Measurements from ENCODE around the gene RHAG.
"Not testable (repeated sequence)": the region's sequence is repeated elsewhere in the genome, so short reads cannot be mapped to it uniquely, and the experiment has no call there.

The RHAG gene

DNA sequence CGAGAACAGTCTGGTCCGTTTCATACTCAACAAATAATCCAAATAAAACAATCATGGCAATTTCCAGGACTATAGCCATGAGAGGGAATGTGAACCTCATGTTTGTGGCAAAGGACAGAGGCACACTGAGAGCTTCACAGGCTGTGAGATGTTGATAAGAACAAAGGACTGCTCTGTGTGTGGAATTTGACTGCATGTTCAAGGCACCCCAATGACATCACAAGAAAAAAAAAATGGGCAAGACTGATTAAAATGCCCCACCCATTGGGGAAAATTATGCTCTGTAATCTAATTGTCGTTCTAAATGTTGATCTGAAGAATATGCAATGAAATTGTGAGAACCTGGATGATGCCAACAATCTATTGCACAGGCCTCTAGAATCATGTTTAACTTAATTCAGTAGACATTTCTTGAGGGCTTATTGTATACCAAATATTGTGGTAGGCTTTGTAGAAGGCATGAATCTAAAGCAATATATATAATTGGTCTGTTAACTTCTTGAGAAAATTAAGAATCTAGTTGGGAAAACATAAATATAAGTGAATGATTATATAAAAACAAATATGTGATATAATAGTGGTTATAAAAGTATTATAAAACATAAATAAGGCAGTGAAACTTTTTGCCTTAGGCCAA lies at the start of gene RHAG:
Gene RHAG (minus strand): TSS at position 127 of the 637 bp plus-strand sequence. CDS start 27 bp downstream, at position 100.
- DNase-seq (ENCODE audit: low read depth in 2 of 2), result no peak

DNA sequence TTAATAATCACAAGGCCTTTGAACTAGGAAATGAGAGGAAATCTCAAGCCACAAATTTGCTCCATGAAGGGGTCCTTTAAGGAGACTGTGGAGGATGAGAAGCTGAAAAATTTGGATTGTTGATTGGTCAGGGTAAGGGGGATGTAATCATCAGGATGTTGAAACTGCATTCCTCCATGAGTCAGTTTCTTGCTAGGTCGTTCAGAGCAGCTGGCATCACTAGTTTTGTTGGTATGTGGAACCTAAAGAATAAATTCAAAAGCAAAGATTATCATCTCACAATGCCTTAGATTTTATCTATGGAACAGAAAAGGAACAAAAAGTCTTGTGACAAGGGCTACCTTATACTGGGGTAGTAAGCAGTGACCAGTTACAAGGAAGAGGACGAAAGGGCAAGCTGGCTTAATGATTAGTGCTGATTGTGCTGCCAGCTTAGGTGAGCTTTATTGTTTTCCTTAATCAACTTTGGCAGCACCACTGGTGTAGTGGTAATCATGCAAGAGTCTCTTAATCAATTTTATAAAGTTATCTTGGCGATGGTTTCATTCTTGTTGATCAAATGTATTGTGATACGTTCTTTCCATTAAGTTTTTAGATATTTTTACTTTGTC lies 40.1 kb upstream of the RHAG start:
- no peak for DNase-seq (ENCODE audit: low read depth in 2 of 2)

DNA sequence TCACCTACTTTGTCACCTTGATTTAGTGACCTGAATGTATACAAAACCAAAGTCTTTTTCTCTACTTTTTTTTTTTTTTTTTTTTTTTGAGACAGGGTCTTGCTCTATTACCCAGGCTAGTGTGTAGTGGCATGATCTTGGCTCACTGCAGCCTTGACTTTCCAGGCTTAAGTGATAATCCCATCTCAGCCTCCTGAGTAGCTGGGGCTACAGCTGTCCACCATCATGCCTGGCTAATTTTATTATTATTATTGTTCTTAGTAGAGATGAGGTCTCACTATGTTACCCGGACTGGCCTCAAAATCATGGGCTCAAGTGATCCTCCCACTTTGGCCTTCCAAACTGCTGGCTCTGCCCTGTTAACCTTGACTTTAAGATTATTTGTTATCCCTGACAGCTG lies 39.2 kb upstream of the RHAG start:
- DNase-seq (ENCODE audit: low read depth in 2 of 2), result no peak

- no peak for DNase-seq (ENCODE audit: low read depth in 2 of 2)
Observed at GRCh38 chr6:49668083-49668511, 31.5 kb upstream of the RHAG start.

DNA sequence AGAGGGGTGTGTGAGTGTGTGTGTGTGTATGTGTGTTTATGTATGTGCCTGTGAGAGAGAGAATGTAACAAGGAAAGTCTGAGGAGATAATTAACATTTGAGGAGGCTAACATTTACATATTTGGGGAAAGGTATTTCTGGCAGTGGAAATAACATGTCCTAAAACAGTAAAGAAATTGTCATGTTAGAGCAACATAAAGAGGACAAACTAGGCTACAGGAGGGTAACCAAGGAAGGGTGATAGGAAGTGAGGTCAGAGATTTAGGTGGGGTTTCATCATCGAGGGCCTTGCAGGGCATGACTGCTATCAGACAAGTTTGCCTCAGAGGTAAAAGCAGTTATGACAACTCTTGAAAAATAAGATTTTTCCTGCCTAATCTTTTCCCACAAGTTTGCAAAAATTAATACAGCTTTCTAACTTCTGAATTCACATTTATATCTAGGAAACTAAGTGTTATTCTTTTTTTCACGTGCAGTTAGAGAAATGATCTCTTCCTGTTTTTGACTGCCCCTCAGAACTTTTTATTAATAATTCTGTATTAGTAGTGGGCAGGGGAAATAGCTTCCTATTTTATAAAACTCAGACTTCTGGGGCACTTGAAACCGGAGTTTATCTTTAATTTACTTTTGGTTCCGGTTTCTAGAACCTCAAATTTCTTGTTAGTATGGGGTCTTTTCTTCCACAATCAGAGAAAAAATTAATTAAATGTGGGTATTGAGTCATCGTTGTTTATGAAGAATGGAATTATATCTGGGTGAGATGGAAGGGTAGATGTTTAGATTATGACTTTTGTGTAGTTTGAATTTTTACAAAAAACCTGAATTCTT lies 30.5 kb upstream of the RHAG start:
- DNase-seq (ENCODE audit: low read depth in 2 of 2), result no peak

- DNase-seq (ENCODE audit: low read depth in 2 of 2), result no peak
Observed at GRCh38 chr6:49666480-49666879, 29.8 kb upstream of the RHAG start.

GRCh38 chr6:49664817-49665216 lies 28.2 kb upstream of the RHAG start:
- DNase-seq (ENCODE audit: low read depth in 2 of 2), result no peak

- not testable (repeated sequence) for DNase-seq (ENCODE audit: low read depth in 2 of 2)
Observed at GRCh38 chr6:49664054-49664453, 27.4 kb upstream of the RHAG start.

DNA sequence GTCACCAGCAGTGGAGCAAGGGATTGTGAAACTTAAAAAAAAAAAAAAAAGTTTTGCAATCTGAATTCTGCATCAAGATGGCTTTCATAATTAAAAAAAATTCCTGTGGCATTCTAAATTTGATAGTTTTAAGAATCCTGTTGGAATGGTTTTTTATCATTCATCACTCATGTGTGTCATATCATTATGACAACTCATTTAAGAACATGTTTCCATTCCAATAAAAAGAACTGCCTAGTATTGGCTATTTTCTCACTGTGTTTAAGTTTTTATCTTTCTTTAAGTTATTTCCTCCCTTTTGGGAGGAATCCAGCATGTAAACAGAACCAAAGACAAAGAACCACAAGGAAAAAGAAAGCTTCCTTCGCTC lies 26.2 kb upstream of the RHAG start:
- DNase-seq (ENCODE audit: low read depth in 2 of 2), result no peak

GRCh38 chr6:49662231-49662891 lies 25.7 kb upstream of the RHAG start:
- no peak for DNase-seq (ENCODE audit: low read depth in 2 of 2)

GRCh38 chr6:49653942-49654341 lies 17.3 kb upstream of the RHAG start:
- DNase-seq (ENCODE audit: low read depth in 2 of 2), result no peak

- no peak for DNase-seq (ENCODE audit: low read depth in 2 of 2)
Observed at GRCh38 chr6:49653438-49653837, 16.8 kb upstream of the RHAG start.

DNA sequence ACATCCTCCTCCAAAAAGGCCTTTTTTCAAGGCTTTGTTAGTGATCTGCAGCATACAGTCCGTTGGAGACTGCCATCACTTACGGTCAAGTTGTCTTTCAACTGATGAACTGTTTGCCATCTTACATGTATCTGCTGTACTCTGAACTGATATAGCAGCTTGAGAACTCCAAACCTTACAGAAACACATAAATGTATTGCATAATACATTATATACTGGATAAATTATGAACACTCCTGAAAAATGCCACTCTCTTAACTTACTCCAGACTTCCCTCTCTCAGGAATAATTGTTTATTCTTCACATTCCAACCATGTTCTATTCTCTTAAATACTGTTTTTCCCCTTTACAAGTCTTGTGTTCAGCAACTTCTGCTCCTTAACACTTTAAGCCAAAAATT lies 14.6 kb upstream of the RHAG start:
- DNase-seq (ENCODE audit: low read depth in 2 of 2), result no peak

- no peak for DNase-seq (ENCODE audit: low read depth in 2 of 2)
Observed at GRCh38 chr6:49649988-49650387, 13.3 kb upstream of the RHAG start.

GRCh38 chr6:49648036-49648435 lies 11.4 kb upstream of the RHAG start:
- no peak for DNase-seq (ENCODE audit: low read depth in 2 of 2)

DNA sequence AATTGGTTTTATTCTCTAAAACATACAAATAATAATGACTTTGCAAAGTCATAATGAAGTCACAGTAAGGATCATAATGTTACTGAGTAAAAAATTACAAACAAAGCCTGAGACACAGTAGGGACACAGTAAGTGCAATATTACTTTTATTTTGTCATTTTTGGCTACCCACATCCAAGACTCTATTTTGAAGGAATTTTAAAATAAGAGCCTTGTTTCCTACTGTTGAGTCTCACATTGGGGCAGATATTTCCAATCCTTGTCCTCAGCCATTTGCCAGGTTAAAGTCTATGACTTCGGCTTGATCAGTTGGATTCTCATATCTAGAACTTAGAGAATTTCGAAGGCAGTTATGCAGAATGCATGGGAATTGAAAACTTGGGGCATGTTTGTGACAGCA lies 10.8 kb upstream of the RHAG start:
- no peak for DNase-seq (ENCODE audit: low read depth in 2 of 2)

DNA sequence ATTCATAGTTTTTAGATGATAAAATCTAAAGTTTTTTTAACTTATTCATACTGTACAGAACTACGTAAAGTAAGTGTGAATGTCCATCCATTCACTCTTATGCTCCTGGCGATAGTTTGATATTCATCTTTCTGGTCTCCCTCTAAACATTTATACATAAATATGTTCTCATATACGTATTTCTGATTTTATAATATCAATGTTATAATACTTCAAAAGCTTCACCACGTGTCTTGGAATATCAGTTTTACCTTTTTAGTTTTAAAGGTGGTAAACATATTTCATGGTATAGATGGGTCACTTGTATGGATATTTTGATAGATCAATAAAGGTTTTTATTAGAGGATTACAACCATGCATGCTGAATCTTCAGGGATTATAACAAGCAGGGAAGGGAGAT lies 10.3 kb upstream of the RHAG start:
- DNase-seq (ENCODE audit: low read depth in 2 of 2), result no peak

GRCh38 chr6:49646130-49646824 lies 9.6 kb upstream of the RHAG start:
- no peak for DNase-seq (ENCODE audit: low read depth in 2 of 2)

GRCh38 chr6:49645139-49645538 lies 8.5 kb upstream of the RHAG start:
- no peak for DNase-seq (ENCODE audit: low read depth in 2 of 2)

GRCh38 chr6:49639177-49639817 lies 2.7 kb upstream of the RHAG start:
- DNase-seq (ENCODE audit: low read depth in 2 of 2), result no peak

GRCh38 chr6:49637350-49637731 lies 702 bp upstream of the RHAG start:
- DNase-seq (ENCODE audit: low read depth in 2 of 2), result no peak
